ENCODE results near the gene ACAD8. TPM values are rescaled to one million over a fixed set of nuclear protein-coding genes. Genes with fewer than 3 reads are reported as not detected.

ACAD8 gene
- total RNA-seq, 3 donors from 2014 or later = 20.5 to 46.2 (median 40.4) TPM

DNA sequence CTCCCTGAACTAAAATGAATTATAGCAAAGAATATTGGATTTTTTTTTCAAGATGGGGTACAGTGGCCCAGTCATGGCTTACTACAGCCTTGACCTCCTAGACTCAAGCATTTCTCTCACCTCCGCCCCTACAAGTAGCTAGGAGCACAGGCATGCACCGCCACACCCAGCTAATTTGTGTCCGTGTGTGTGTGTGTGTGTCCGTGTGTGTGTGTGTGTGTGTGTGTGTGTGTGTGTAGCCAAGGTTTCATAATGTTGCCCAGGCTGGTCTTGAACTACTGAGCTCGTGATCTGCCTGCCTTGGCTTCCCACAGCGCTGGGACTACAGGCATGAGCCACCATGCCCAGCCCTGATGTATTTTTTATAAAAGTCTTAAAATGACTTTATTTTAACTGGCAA lies 12.8 kb upstream of the ACAD8 start:
- peaks cover 13% of the 10 kb centered on the region for H3K36me3 ChIP-seq
- H3K27me3 ChIP-seq = no peaks in the 10 kb centered on the region
- H3K4me1 ChIP-seq = no peaks in the 10 kb centered on the region
- H3K9me3 ChIP-seq = no peaks in the 10 kb centered on the region
- no peak overlapping the region for H3K27ac ChIP-seq
- DNase-seq (ENCODE audit: low spot score in 2 of 2) = no peak
- TF ChIP-seq, protein P1, sequence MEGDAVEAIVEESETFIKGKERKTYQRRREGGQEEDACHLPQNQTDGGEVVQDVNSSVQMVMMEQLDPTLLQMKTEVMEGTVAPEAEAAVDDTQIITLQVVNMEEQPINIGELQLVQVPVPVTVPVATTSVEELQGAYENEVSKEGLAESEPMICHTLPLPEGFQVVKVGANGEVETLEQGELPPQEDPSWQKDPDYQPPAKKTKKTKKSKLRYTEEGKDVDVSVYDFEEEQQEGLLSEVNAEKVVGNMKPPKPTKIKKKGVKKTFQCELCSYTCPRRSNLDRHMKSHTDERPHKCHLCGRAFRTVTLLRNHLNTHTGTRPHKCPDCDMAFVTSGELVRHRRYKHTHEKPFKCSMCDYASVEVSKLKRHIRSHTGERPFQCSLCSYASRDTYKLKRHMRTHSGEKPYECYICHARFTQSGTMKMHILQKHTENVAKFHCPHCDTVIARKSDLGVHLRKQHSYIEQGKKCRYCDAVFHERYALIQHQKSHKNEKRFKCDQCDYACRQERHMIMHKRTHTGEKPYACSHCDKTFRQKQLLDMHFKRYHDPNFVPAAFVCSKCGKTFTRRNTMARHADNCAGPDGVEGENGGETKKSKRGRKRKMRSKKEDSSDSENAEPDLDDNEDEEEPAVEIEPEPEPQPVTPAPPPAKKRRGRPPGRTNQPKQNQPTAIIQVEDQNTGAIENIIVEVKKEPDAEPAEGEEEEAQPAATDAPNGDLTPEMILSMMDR (IDR thresholded peaks at IDR 0.05) = no peak
- no peak for TF ChIP-seq POLR2A (IDR thresholded peaks at IDR 0.05)
- no peak for TF ChIP-seq POLR2AphosphoS5 (IDR thresholded peaks at IDR 0.05)
- H3K4me3 ChIP-seq = no peak overlapping the region
- intact Hi-C loops (cut with DNase I; ENCODE audit: low total_unique reads) = no loop called here

DNA sequence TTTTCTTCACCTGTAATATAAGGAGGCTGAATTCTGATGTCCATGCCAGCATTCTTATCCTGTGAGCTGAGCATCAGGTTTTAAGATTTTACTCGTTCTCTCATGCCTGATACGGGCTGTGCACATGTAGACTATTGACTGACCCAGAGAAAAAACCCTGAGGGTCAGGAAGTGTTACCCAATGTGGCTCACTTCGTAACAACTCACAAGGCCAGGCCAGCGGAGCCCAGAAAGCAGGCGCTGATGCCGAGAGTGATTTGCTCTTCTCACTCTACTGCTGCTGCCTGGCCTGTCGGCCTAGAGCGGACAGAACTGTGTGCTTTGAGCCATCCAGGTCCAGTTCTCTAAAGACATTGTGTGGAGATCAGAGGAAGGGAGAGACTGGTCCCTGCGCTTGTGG lies 11.0 kb upstream of the ACAD8 start:
- Histone ChIP-seq H3K36me3 (peaks cover 14% of the 10 kb centered on the region), H3K9me3 (no peaks in the 10 kb centered on the region), H3K4me1 (no peaks in the 10 kb centered on the region), H3K4me3 (no peak overlapping the region), H3K27me3 (no peaks in the 10 kb centered on the region), H3K27ac (no peak overlapping the region)
- TF ChIP-seq, protein P1 (IDR thresholded peaks at IDR 0.05) = no peak
- TF ChIP-seq POLR2A (IDR thresholded peaks at IDR 0.05) (no peak), POLR2AphosphoS5 (IDR thresholded peaks at IDR 0.05) (no peak)
- DNase-seq (ENCODE audit: low spot score in 2 of 2) = no peak
- intact Hi-C loops (cut with DNase I; ENCODE audit: low total_unique reads) = no loop called here

DNA sequence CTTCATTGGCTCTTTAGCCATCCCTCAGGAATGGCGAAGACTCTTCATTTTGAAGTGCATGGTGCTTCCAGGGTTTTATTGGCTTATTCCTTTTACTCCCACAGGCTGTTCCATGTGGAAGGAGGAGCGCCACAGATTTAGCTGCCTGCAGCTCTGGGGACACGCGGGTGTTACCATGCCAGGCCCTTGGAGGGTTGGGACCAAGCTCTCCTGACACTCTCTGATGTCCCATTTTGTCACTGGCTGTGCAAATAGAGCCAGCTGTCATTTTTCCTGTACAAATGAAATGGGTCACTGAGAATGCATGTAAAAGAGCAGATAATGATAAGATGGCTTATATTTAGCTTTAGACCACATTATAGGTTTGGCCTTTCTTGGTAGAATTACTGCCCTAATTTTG lies 9.5 kb upstream of the ACAD8 start:
- H3K36me3 ChIP-seq = peaks cover 14% of the 10 kb centered on the region
- no peak overlapping the region for H3K4me3 ChIP-seq
- no peaks in the 10 kb centered on the region for H3K9me3 ChIP-seq
- H3K27ac ChIP-seq = no peak overlapping the region
- no peak for DNase-seq (ENCODE audit: low spot score in 2 of 2)
- intact Hi-C loops (cut with DNase I; ENCODE audit: low total_unique reads) = no loop called here
- no peaks in the 10 kb centered on the region for H3K4me1 ChIP-seq
- no peak for TF ChIP-seq POLR2AphosphoS5 (IDR thresholded peaks at IDR 0.05)
- TF ChIP-seq POLR2A (IDR thresholded peaks at IDR 0.05) = no peak
- TF ChIP-seq, protein P1 (IDR thresholded peaks at IDR 0.05) = no peak
- no peaks in the 10 kb centered on the region for H3K27me3 ChIP-seq

DNA sequence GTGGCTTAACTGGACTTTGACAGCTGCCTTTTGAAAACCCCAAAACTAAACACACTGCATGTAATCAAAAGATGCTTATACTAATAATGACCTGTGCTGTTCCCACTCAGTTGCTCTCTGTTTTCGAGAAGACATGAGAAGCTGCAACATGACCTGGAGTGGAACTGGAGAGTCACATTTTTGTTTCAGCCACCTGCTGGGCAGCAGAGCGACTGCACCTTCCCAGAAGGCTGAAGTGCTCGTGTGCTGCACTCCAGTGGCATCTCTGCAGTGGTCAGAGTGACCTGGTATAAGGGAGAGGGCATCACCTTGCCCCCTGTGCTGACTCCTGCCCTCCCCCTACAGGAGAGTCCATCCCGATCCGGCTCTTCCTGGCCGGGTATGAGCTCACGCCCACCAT lies 8.8 kb upstream of the ACAD8 start:
- Histone ChIP-seq H3K27ac (no peak overlapping the region), H3K36me3 (peaks cover 14% of the 10 kb centered on the region), H3K27me3 (no peaks in the 10 kb centered on the region), H3K4me3 (no peak overlapping the region), H3K9me3 (no peaks in the 10 kb centered on the region), H3K4me1 (no peaks in the 10 kb centered on the region)
- no peak for DNase-seq (ENCODE audit: low spot score in 2 of 2)
- TF ChIP-seq POLR2A (IDR thresholded peaks at IDR 0.05) = no peak
- TF ChIP-seq, protein P1 (IDR thresholded peaks at IDR 0.05) = peak in 1 of 3 donors; percentile 26
- intact Hi-C loops (cut with DNase I; ENCODE audit: low total_unique reads) = no loop called here

DNA sequence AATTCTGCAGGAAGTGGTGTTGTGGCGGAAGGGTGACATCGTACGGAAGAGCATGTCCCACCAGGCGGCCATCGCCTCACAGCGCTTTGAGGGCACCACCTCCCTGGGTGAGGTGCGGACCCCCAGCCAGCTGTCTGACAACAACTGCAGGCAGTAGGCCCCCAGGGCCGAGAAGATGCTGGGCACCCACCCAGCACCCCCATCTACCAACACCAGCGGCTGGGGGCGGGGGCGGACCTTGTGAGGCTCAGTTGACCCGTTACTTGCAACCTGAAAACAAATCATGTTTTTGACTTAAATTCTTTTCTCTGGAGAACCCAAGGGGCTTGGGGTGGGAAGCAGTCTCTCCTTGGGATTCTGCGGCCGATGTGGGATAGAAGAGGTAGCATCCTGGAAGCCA lies 7.9 kb upstream of the ACAD8 start:
- Histone ChIP-seq H3K27ac (no peak overlapping the region), H3K36me3 (peaks cover 14% of the 10 kb centered on the region), H3K4me1 (no peaks in the 10 kb centered on the region), H3K9me3 (no peaks in the 10 kb centered on the region), H3K4me3 (no peak overlapping the region), H3K27me3 (no peaks in the 10 kb centered on the region)
- no peak for DNase-seq (ENCODE audit: low spot score in 2 of 2)
- intact Hi-C loops (cut with DNase I; ENCODE audit: low total_unique reads) = no loop called here
- TF ChIP-seq, protein P1 (IDR thresholded peaks at IDR 0.05) = no peak
- no peak for TF ChIP-seq POLR2A (IDR thresholded peaks at IDR 0.05)

Measured in breast epithelium (tissue), 4 donors.